ENCODE results near the gene MICU2. TPM values are rescaled to one million over a fixed set of nuclear protein-coding genes. Genes with fewer than 3 reads are reported as not detected.
"Not testable (repeated sequence)": the region's sequence is repeated elsewhere in the genome, so short reads cannot be mapped to it uniquely, and the experiment has no call there.

Gene MICU2
- total and polyA plus RNA-seq, 10 of the 15 experiments (the other 5 are each of a cell fraction or from before 2014, with no cell fraction given), result 17.7 to 56.6 (median 43.8) TPM

DNA sequence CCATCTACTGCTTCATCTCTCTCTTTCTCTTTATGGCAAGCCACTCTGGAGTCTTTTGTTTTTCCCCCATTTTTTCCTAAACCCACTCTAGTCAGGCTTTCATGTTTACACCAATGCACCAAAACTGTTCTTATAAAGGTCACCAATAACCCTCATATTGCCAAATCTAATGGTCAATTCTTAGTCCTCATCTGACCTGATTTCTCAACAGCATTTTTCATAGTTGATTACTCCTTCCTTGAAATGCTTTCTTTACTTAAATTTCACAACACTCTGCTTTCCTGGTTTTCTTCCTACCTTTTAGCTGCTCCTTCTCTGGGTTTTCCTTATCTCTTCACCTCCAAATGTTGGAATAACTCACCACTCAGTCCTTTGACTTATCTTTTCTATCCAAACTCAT lies 47.9 kb downstream of the MICU2 start:
- no peak overlapping the region for H3K4me3 ChIP-seq
- H3K4me1 ChIP-seq (ENCODE audit: control insufficient read depth, insufficient read depth, low read length), result no peaks in the 10 kb centered on the region
- ChIA-PET POLR2A (no interaction called here), CTCF (interaction anchor here (1.5 kb wide), 1 partner anchor 11 kb away, joined by 4 read pairs; no protein-coding TSS in a partner anchor), RAD21 (ENCODE audit: unreplicated experiment) (no interaction called here), SMC1A (ENCODE audit: uncharacterized antibody, unreplicated experiment) (no interaction called here)
- H4K20me1 ChIP-seq (ENCODE audit: control insufficient read depth, insufficient read depth), result no peaks in the 10 kb centered on the region
- no peak for DNase-seq (ENCODE audit: low read depth, low spot score)
- no peaks in the 10 kb centered on the region for H3K79me2 ChIP-seq (ENCODE audit: control insufficient read depth, insufficient read depth, low read length)
- no peaks in the 10 kb centered on the region; the same call in 2 of the 3 replicates for H3K9me3 ChIP-seq (replicated peaks; ENCODE audit: control insufficient read depth, insufficient read depth, low read length)
- ATAC-seq, result no peak
- no peaks in the 10 kb centered on the region for H3K27me3 ChIP-seq (replicated peaks in 1 of 2; ENCODE audit: control insufficient read depth in 2 of 2, insufficient read depth in 2 of 2, low read length in 1 of 2)
- TF ChIP-seq CREM (IDR thresholded peaks at IDR 0.05; ENCODE audit: low read depth), result no peak
- TF ChIP-seq ATF7 (IDR thresholded peaks at IDR 0.05; ENCODE audit: low read depth), result no peak
- TF ChIP-seq ZBED1 (IDR thresholded peaks at IDR 0.05; ENCODE audit: borderline replicate concordance), result no peak
- TF ChIP-seq, protein P1, sequence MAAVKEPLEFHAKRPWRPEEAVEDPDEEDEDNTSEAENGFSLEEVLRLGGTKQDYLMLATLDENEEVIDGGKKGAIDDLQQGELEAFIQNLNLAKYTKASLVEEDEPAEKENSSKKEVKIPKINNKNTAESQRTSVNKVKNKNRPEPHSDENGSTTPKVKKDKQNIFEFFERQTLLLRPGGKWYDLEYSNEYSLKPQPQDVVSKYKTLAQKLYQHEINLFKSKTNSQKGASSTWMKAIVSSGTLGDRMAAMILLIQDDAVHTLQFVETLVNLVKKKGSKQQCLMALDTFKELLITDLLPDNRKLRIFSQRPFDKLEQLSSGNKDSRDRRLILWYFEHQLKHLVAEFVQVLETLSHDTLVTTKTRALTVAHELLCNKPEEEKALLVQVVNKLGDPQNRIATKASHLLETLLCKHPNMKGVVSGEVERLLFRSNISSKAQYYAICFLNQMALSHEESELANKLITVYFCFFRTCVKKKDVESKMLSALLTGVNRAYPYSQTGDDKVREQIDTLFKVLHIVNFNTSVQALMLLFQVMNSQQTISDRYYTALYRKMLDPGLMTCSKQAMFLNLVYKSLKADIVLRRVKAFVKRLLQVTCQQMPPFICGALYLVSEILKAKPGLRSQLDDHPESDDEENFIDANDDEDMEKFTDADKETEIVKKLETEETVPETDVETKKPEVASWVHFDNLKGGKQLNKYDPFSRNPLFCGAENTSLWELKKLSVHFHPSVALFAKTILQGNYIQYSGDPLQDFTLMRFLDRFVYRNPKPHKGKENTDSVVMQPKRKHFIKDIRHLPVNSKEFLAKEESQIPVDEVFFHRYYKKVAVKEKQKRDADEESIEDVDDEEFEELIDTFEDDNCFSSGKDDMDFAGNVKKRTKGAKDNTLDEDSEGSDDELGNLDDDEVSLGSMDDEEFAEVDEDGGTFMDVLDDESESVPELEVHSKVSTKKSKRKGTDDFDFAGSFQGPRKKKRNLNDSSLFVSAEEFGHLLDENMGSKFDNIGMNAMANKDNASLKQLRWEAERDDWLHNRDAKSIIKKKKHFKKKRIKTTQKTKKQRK (IDR thresholded peaks at IDR 0.05; ENCODE audit: low read depth, low read length), result no peak
- H3K36me3 ChIP-seq (ENCODE audit: control insufficient read depth in 2 of 2, insufficient read depth in 2 of 2, low read length in 1 of 2), result peaks cover 0 to 2% of the 10 kb centered on the region in 2 experiments; a peak in 1 of 4 replicates
- in situ Hi-C loops (cut with MboI), result no loop called here
- intact Hi-C loops (cut with micrococcal nuclease; ENCODE audit: unreplicated experiment), result no loop called here
- no peak overlapping the region for H3K9ac ChIP-seq (ENCODE audit: control insufficient read depth, insufficient read depth, low read length)
- H2AFZ ChIP-seq (ENCODE audit: control insufficient read depth, low read depth, low read length), result no peak overlapping the region
- no TSS peak for BruUV-seq (replicated peaks)
- no peak overlapping the region for H3K27ac ChIP-seq (ENCODE audit: control insufficient read depth, insufficient read depth)
- no peak for FAIRE-seq
- H3K4me2 ChIP-seq (ENCODE audit: control insufficient read depth, insufficient read depth), result no peak overlapping the region

DNA sequence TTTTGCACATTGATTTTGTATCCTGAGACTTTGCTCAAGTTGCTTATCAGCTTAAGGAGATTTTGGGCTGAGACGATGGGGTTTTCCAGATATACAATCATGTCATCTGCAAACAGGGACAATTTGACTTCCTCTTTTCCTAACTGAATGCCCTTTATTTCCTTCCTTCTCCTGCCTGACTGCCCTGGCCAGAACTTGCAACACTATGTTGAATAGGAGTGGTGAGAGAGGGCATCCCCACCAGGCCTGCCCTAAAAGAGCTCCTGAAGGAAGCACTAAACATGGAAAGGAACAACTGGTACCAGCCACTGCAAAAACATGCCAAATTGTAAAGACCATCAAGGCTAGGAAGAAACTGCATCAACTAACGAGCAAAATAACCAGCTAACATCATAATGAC lies 50.7 kb downstream of the MICU2 start:
- SMC1A ChIA-PET (ENCODE audit: uncharacterized antibody, unreplicated experiment); DNase-seq (ENCODE audit: low read depth, low spot score); H2AFZ ChIP-seq (ENCODE audit: control insufficient read depth, low read depth, low read length); RAD21 ChIA-PET (ENCODE audit: unreplicated experiment); H3K4me3 ChIP-seq; H4K20me1 ChIP-seq (ENCODE audit: control insufficient read depth, insufficient read depth); CTCF ChIA-PET; BruUV-seq (replicated peaks); H3K79me2 ChIP-seq (ENCODE audit: control insufficient read depth, insufficient read depth, low read length); intact Hi-C loops (cut with micrococcal nuclease; ENCODE audit: unreplicated experiment); POLR2A ChIA-PET; H3K9ac ChIP-seq (ENCODE audit: control insufficient read depth, insufficient read depth, low read length); H3K4me1 ChIP-seq (ENCODE audit: control insufficient read depth, insufficient read depth, low read length); H3K9me3 ChIP-seq (replicated peaks; ENCODE audit: control insufficient read depth, insufficient read depth, low read length); H3K36me3 ChIP-seq (ENCODE audit: control insufficient read depth in 2 of 2, insufficient read depth in 2 of 2, low read length in 1 of 2); H3K27ac ChIP-seq (ENCODE audit: control insufficient read depth, insufficient read depth); H3K27me3 ChIP-seq (replicated peaks in 1 of 2; ENCODE audit: control insufficient read depth in 2 of 2, insufficient read depth in 2 of 2, low read length in 1 of 2); ATAC-seq; FAIRE-seq; H3K4me2 ChIP-seq (ENCODE audit: control insufficient read depth, insufficient read depth); in situ Hi-C loops (cut with MboI): not testable (repeated sequence)
- 65% methylated on average over 1 of the region's 2 CpGs for WGBS (ENCODE audit: insufficient coverage, insufficient replicate concordance, low lambda C conversion rate, missing lambda C conversion rate)

All from GM12878 (cell line).